ENCODE data around the gene CDC42BPB. TPM values are rescaled to one million over a fixed set of nuclear protein-coding genes. Genes with fewer than 3 reads are reported as not detected.
A peak's percentile ranks its signal among the peaks of the same experiment; 100 is the strongest.

Gene CDC42BPB
- total RNA-seq, 1 experiment from 2014 or later, result 1.6 TPM

- Histone ChIP-seq H3K27ac (ENCODE audit: low read length) (peak overlapping the region; percentile 98), H4K20me1 (ENCODE audit: insufficient read depth, low read depth, low read length) (no peaks in the 10 kb centered on the region), H3K36me3 (ENCODE audit: insufficient read depth, low read length) (peaks cover 31% of the 10 kb centered on the region), H3K4me3 (ENCODE audit: low read length) (peak overlapping the region; percentile 11; the same call in 1 of the 2 replicates), H2AFZ (ENCODE audit: low read length) (no peak overlapping the region), H3K9me2 (replicated peaks; ENCODE audit: insufficient read depth, low read length) (peaks cover 11% of the 10 kb centered on the region; the same call in 1 of the 2 replicates), H3K27me3 (ENCODE audit: low read length) (no peaks in the 10 kb centered on the region), H3K4me2 (ENCODE audit: low read depth, low read length, poor library complexity, severe bottlenecking) (peak overlapping the region; percentile 72), H3K4me1 (ENCODE audit: low read length) (peaks cover 63% of the 10 kb centered on the region), H3K9me3 (ENCODE audit: low read length) (no peaks in the 10 kb centered on the region), H3K79me2 (ENCODE audit: low read length) (no peaks in the 10 kb centered on the region), H3K9ac (ENCODE audit: low read length) (peak overlapping the region; percentile 76)
- no peak for DNase-seq
Observed at GRCh38 chr14:102917056-102917385, 140.3 kb downstream of the CDC42BPB start.

GRCh38 chr14:102916347-102917055, 140.8 kb downstream of the CDC42BPB start:
- Histone ChIP-seq H3K27ac (ENCODE audit: low read length) (peak overlapping the region; percentile 98), H2AFZ (ENCODE audit: low read length) (no peak overlapping the region), H3K9me2 (replicated peaks; ENCODE audit: insufficient read depth, low read length) (peaks cover 11% of the 10 kb centered on the region; the same call in 1 of the 2 replicates), H3K9ac (ENCODE audit: low read length) (peak overlapping the region; percentile 76), H3K36me3 (ENCODE audit: insufficient read depth, low read length) (peaks cover 31% of the 10 kb centered on the region), H3K79me2 (ENCODE audit: low read length) (no peaks in the 10 kb centered on the region), H3K9me3 (ENCODE audit: low read length) (no peaks in the 10 kb centered on the region), H3K4me3 (ENCODE audit: low read length) (peak overlapping the region; percentile 7; the same call in 1 of the 2 replicates), H4K20me1 (ENCODE audit: insufficient read depth, low read depth, low read length) (no peaks in the 10 kb centered on the region), H3K27me3 (ENCODE audit: low read length) (no peaks in the 10 kb centered on the region), H3K4me1 (ENCODE audit: low read length) (peaks cover 68% of the 10 kb centered on the region), H3K4me2 (ENCODE audit: low read depth, low read length, poor library complexity, severe bottlenecking) (peak overlapping the region; percentile 72)
- DNase-seq, result peak; percentile 97

- Histone ChIP-seq H3K9ac (ENCODE audit: low read length) (peak overlapping the region; percentile 76), H2AFZ (ENCODE audit: low read length) (no peak overlapping the region), H3K4me1 (ENCODE audit: low read length) (peaks cover 77% of the 10 kb centered on the region), H3K27me3 (ENCODE audit: low read length) (no peaks in the 10 kb centered on the region), H3K4me2 (ENCODE audit: low read depth, low read length, poor library complexity, severe bottlenecking) (peak overlapping the region; percentile 72), H4K20me1 (ENCODE audit: insufficient read depth, low read depth, low read length) (no peaks in the 10 kb centered on the region), H3K4me3 (ENCODE audit: low read length) (peak overlapping the region; percentile 19; the same call in 1 of the 2 replicates), H3K9me3 (ENCODE audit: low read length) (no peaks in the 10 kb centered on the region), H3K36me3 (ENCODE audit: insufficient read depth, low read length) (peaks cover 24% of the 10 kb centered on the region), H3K27ac (ENCODE audit: low read length) (peak overlapping the region; percentile 98), H3K79me2 (ENCODE audit: low read length) (no peaks in the 10 kb centered on the region), H3K9me2 (replicated peaks; ENCODE audit: insufficient read depth, low read length) (peaks cover 5% of the 10 kb centered on the region; the same call in 1 of the 2 replicates)
- DNase-seq, result peak; percentile 69
Observed at GRCh38 chr14:102915292-102916110, 141.8 kb downstream of the CDC42BPB start.

- Histone ChIP-seq H2AFZ (ENCODE audit: low read length) (no peak overlapping the region), H3K9me2 (replicated peaks; ENCODE audit: insufficient read depth, low read length) (no peaks in the 10 kb centered on the region), H3K9me3 (ENCODE audit: low read length) (no peaks in the 10 kb centered on the region), H3K27me3 (ENCODE audit: low read length) (no peaks in the 10 kb centered on the region), H3K4me2 (ENCODE audit: low read depth, low read length, poor library complexity, severe bottlenecking) (peak overlapping the region; percentile 72), H3K4me1 (ENCODE audit: low read length) (peaks cover 80% of the 10 kb centered on the region), H4K20me1 (ENCODE audit: insufficient read depth, low read depth, low read length) (no peaks in the 10 kb centered on the region), H3K36me3 (ENCODE audit: insufficient read depth, low read length) (peaks cover 16% of the 10 kb centered on the region), H3K27ac (ENCODE audit: low read length) (peak overlapping the region; percentile 98), H3K79me2 (ENCODE audit: low read length) (no peaks in the 10 kb centered on the region), H3K4me3 (ENCODE audit: low read length) (peak overlapping the region; percentile 51; the same call in 1 of the 2 replicates), H3K9ac (ENCODE audit: low read length) (peak overlapping the region; percentile 76)
- DNase-seq, result peak; percentile 92
Observed at GRCh38 chr14:102914474-102915291, 142.7 kb downstream of the CDC42BPB start.

GRCh38 chr14:102913341-102914211, 143.8 kb downstream of the CDC42BPB start:
- Histone ChIP-seq H3K79me2 (ENCODE audit: low read length) (no peaks in the 10 kb centered on the region), H3K4me2 (ENCODE audit: low read depth, low read length, poor library complexity, severe bottlenecking) (peak overlapping the region; percentile 72), H3K4me3 (ENCODE audit: low read length) (peak overlapping the region; percentile 51), H4K20me1 (ENCODE audit: insufficient read depth, low read depth, low read length) (no peaks in the 10 kb centered on the region), H3K9ac (ENCODE audit: low read length) (peak overlapping the region; percentile 76), H3K27ac (ENCODE audit: low read length) (peak overlapping the region; percentile 98), H3K9me3 (ENCODE audit: low read length) (no peaks in the 10 kb centered on the region), H3K36me3 (ENCODE audit: insufficient read depth, low read length) (peaks cover 6% of the 10 kb centered on the region), H3K4me1 (ENCODE audit: low read length) (peaks cover 83% of the 10 kb centered on the region), H2AFZ (ENCODE audit: low read length) (no peak overlapping the region), H3K27me3 (ENCODE audit: low read length) (no peaks in the 10 kb centered on the region), H3K9me2 (replicated peaks; ENCODE audit: insufficient read depth, low read length) (no peaks in the 10 kb centered on the region)
- peak; percentile 80 for DNase-seq

GRCh38 chr14:102911991-102912761, 145.2 kb downstream of the CDC42BPB start:
- H3K4me3 ChIP-seq (ENCODE audit: low read length), result no peak overlapping the region
- peaks cover 72% of the 10 kb centered on the region for H3K4me1 ChIP-seq (ENCODE audit: low read length)
- no peak overlapping the region for H2AFZ ChIP-seq (ENCODE audit: low read length)
- H3K9me3 ChIP-seq (ENCODE audit: low read length), result no peaks in the 10 kb centered on the region
- H3K79me2 ChIP-seq (ENCODE audit: low read length), result no peaks in the 10 kb centered on the region
- no peaks in the 10 kb centered on the region for H3K9me2 ChIP-seq (replicated peaks; ENCODE audit: insufficient read depth, low read length)
- no peaks in the 10 kb centered on the region for H4K20me1 ChIP-seq (ENCODE audit: insufficient read depth, low read depth, low read length)
- H3K27ac ChIP-seq (ENCODE audit: low read length), result peak overlapping the region; percentile 98
- peak overlapping the region; percentile 76; the same call in 1 of the 2 replicates for H3K9ac ChIP-seq (ENCODE audit: low read length)
- no peak for DNase-seq
- no peak overlapping the region for H3K4me2 ChIP-seq (ENCODE audit: low read depth, low read length, poor library complexity, severe bottlenecking)
- no peaks in the 10 kb centered on the region for H3K27me3 ChIP-seq (ENCODE audit: low read length)
- peaks cover 11% of the 10 kb centered on the region for H3K36me3 ChIP-seq (ENCODE audit: insufficient read depth, low read length)

GRCh38 chr14:102911541-102911951, 145.8 kb downstream of the CDC42BPB start:
- H3K4me2 ChIP-seq (ENCODE audit: low read depth, low read length, poor library complexity, severe bottlenecking), result no peak overlapping the region
- H3K36me3 ChIP-seq (ENCODE audit: insufficient read depth, low read length), result peaks cover 14% of the 10 kb centered on the region
- no peaks in the 10 kb centered on the region for H3K9me2 ChIP-seq (replicated peaks; ENCODE audit: insufficient read depth, low read length)
- H3K9ac ChIP-seq (ENCODE audit: low read length), result no peak overlapping the region
- no peaks in the 10 kb centered on the region for H3K9me3 ChIP-seq (ENCODE audit: low read length)
- no peaks in the 10 kb centered on the region for H4K20me1 ChIP-seq (ENCODE audit: insufficient read depth, low read depth, low read length)
- DNase-seq, result no peak
- H3K4me1 ChIP-seq (ENCODE audit: low read length), result peaks cover 66% of the 10 kb centered on the region
- 0 out of 2 replicates have a peak, but pooled peaks cover 2% of the 10 kb centered on the region for H3K79me2 ChIP-seq (ENCODE audit: low read length)
- H3K4me3 ChIP-seq (ENCODE audit: low read length), result no peak overlapping the region
- H3K27ac ChIP-seq (ENCODE audit: low read length), result peak overlapping the region; percentile 98
- H3K27me3 ChIP-seq (ENCODE audit: low read length), result no peaks in the 10 kb centered on the region
- H2AFZ ChIP-seq (ENCODE audit: low read length), result no peak overlapping the region
